Mammary epithelial cell (primary cell): ENCODE data around the gene KRT14.

Source experiments
- EZH2 ChIP-seq: IDR thresholded peaks from 2 replicates; pipeline ENCODE4 v1.6.1; 2012; ENCODE audit warnings: low read length, inconsistent platforms, borderline replicate concordance
- TF ChIP-seq, protein P1 (sequence below), 2 donors: IDR thresholded peaks in 1 of 2; conservative IDR thresholded peaks in 1 of 2; 2 replicates each; pipeline ENCODE4 v1.5.1; 2011 to 2012; ENCODE audit warnings: inconsistent platforms in 2 of 2, low read length in 2 of 2, mild to moderate bottlenecking in 2 of 2, control low read depth in 1 of 2, low read depth in 1 of 2; ENCODE audit not compliant: insufficient read depth in 1 of 2; ENCODE audit errors: extremely low read depth in 1 of 2

DNA sequence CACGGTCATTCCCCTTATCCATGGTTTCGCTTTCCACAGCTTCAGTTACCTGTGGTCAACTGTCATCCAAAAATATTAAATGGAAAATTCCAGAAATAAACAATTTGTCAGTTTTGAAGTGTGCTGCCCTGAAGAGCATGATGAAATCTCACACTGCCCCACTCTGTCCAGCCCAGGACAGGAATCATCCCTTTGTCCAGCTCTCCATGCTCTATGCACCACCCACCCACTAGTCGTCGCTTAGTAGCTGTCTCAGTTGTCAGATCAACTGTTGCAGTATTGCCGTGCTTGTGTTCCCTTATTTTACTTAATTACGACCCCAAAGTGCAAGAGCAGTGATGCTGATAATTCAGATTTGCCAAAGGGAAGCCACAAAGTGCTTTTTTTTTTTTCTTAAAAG is 25.1 kb downstream of the KRT14 start:
- TF ChIP-seq, protein P1, sequence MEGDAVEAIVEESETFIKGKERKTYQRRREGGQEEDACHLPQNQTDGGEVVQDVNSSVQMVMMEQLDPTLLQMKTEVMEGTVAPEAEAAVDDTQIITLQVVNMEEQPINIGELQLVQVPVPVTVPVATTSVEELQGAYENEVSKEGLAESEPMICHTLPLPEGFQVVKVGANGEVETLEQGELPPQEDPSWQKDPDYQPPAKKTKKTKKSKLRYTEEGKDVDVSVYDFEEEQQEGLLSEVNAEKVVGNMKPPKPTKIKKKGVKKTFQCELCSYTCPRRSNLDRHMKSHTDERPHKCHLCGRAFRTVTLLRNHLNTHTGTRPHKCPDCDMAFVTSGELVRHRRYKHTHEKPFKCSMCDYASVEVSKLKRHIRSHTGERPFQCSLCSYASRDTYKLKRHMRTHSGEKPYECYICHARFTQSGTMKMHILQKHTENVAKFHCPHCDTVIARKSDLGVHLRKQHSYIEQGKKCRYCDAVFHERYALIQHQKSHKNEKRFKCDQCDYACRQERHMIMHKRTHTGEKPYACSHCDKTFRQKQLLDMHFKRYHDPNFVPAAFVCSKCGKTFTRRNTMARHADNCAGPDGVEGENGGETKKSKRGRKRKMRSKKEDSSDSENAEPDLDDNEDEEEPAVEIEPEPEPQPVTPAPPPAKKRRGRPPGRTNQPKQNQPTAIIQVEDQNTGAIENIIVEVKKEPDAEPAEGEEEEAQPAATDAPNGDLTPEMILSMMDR (conservative IDR thresholded peaks at IDR 0.05 in 1 of 2, IDR thresholded peaks at IDR 0.05 in 1 of 2; ENCODE audit: extremely low read depth in 1 of 2, insufficient read depth in 1 of 2, low read depth in 1 of 2, low read length in 2 of 2), result no peak
- TF ChIP-seq EZH2, result no peak
